Muscle of leg (tissue), 11 donors: Measurements from ENCODE around the gene GBE1. TPM values are rescaled to one million over a fixed set of nuclear protein-coding genes. Genes with fewer than 3 reads are reported as not detected.
"Not testable (repeated sequence)": the region's sequence is repeated elsewhere in the genome, so short reads cannot be mapped to it uniquely, and the experiment has no call there.

Experiments
- DNase-seq: peaks from one replicate; pipeline ENCODE4 v3.0.0; 2013
- H3K27ac ChIP-seq: one replicate; pipeline ENCODE4 v1.5.1; 2013; ENCODE audit warnings: mild to moderate bottlenecking, low read length, control low read depth
- H3K27me3 ChIP-seq: one replicate; pipeline ENCODE4 v1.6.1; 2013; ENCODE audit warnings: low read length; ENCODE audit not compliant: control insufficient read depth, insufficient read depth
- H3K36me3 ChIP-seq: one replicate; pipeline ENCODE4 v1.6.1; 2013; ENCODE audit warnings: low read length; ENCODE audit not compliant: control insufficient read depth, insufficient read depth
- H3K4me1 ChIP-seq: one replicate; pipeline ENCODE4 v1.6.1; 2013; ENCODE audit warnings: low read length; ENCODE audit not compliant: control insufficient read depth, insufficient read depth
- H3K4me3 ChIP-seq: one replicate; pipeline ENCODE4 v1.5.1; 2013; ENCODE audit warnings: low read length, control low read depth
- H3K9me3 ChIP-seq: replicated peaks from 2 replicates; pipeline ENCODE4 v1.6.1; 2013; ENCODE audit warnings: low read depth, low read length; ENCODE audit not compliant: control insufficient read depth
- WGBS: methylation state at CpG from one replicate; pipeline ENCODE4 v1.1.5; 2013; ENCODE audit warnings: missing lambda C conversion rate; ENCODE audit not compliant: insufficient coverage; 5-methylcytosine and 5-hydroxymethylcytosine counted together
- polyA plus RNA-seq, 8 donors: library from polyadenylated mRNA; unstranded; fragments of 120-200 nt; gene quantifications; one replicate each; pipeline versions ENCODE4 v1.2.1 to v1.2.3, GENCODE V29; 2013; ENCODE audit warnings: inconsistent platforms in 1 of 8, low replicate concordance in 1 of 8; ENCODE audit not compliant: insufficient read length in 8 of 8, insufficient read depth in 1 of 8
- total RNA-seq: library from RNA; stranded (reverse); fragments of 120-200 nt; gene quantifications from one replicate; pipeline ENCODE4 v1.2.4, GENCODE V29; 2013

GBE1 gene
- total and polyA plus RNA-seq, 9 donors: 8.1 to 11.2 (median 9.7) TPM

GRCh38 chr3:81760215-81760614 lies 1.2 kb downstream of the GBE1 start:
- H3K27ac ChIP-seq: peak overlapping the region; percentile 96
- no peak overlapping the region for H3K4me3 ChIP-seq
- no peaks in the 10 kb centered on the region for H3K4me1 ChIP-seq
- H3K27me3 ChIP-seq: no peaks in the 10 kb centered on the region
- no CpG with 5 or more reads among the region's 3 CpGs for WGBS
- no peak for DNase-seq
- no peaks in the 10 kb centered on the region for H3K36me3 ChIP-seq
- H3K9me3 ChIP-seq: no peaks in the 10 kb centered on the region

DNA sequence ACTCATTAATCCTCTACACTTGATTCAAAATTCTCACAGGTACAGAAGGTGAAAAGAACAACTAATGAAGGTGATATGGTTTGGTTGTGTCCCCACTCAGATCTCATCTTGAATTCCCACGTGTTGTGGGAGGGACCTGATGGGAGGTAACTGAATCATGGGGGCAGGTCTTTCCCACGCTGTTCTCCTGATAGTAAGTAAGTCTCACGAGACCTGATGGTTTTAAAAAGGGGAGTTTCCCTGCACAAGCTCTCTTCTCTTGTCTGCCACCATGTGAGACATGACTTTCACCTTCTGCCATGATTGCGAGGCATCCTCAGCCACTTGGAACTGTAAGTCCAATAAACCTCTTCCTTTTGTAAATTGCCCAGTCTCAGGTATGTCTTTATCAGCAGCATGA lies 2.7 kb downstream of the GBE1 start:
- H3K9me3 ChIP-seq, DNase-seq, H3K27ac ChIP-seq, H3K27me3 ChIP-seq, H3K4me1 ChIP-seq, H3K36me3 ChIP-seq, H3K4me3 ChIP-seq: not testable (repeated sequence)
- WGBS: 94% methylated on average over 3 of the region's 4 CpGs

- no peaks in the 10 kb centered on the region for H3K4me1 ChIP-seq
- no peak overlapping the region for H3K4me3 ChIP-seq
- WGBS: no CpG with 5 or more reads among the region's 1 CpG
- DNase-seq: no peak
- no peaks in the 10 kb centered on the region for H3K36me3 ChIP-seq
- H3K27me3 ChIP-seq: no peaks in the 10 kb centered on the region
- H3K27ac ChIP-seq: no peak overlapping the region
- H3K9me3 ChIP-seq: no peaks in the 10 kb centered on the region
Observed at GRCh38 chr3:81758275-81758674, 3.2 kb downstream of the GBE1 start.

DNA sequence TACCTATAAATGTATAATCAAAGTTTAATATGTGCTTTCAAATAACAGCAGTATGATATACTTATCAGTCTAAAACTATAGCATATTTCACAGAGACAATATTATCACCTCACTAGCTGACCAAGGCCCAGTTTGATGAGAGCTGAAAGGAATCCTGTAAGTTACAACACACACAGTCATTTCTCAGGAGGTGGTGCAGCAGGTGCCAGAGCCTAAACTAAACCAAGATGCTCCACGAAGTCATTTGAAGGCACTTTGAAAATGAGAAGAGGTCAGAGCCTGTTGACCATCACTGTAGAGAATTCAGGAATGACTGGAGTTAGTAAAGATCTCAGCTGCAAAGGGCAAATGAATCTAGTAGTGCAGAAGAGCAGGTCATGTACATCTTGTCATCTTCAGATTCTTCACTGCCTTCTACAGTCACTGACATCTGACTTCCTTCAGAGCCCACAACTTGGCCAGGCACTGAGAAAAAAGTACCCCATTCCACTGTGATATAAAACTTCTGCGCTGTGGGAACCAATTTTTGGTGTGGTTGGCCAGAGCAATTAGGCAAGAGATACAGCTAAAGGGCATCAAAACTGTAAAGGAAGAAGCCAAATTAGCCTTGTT lies 7.9 kb downstream of the GBE1 start:
- H3K9me3 ChIP-seq: no peaks in the 10 kb centered on the region
- no peaks in the 10 kb centered on the region for H3K36me3 ChIP-seq
- DNase-seq: no peak
- H3K4me3 ChIP-seq: no peak overlapping the region
- H3K27ac ChIP-seq: no peak overlapping the region
- H3K27me3 ChIP-seq: no peaks in the 10 kb centered on the region
- H3K4me1 ChIP-seq: no peaks in the 10 kb centered on the region
- WGBS: no CpG with 5 or more reads among the region's 2 CpGs

- H3K36me3 ChIP-seq: no peaks in the 10 kb centered on the region
- H3K9me3 ChIP-seq: no peaks in the 10 kb centered on the region
- H3K4me3 ChIP-seq: no peak overlapping the region
- H3K27ac ChIP-seq: no peak overlapping the region
- no peak for DNase-seq
- no peaks in the 10 kb centered on the region for H3K4me1 ChIP-seq
- no peaks in the 10 kb centered on the region for H3K27me3 ChIP-seq
Observed at GRCh38 chr3:81752604-81753003, 8.8 kb downstream of the GBE1 start.

DNA sequence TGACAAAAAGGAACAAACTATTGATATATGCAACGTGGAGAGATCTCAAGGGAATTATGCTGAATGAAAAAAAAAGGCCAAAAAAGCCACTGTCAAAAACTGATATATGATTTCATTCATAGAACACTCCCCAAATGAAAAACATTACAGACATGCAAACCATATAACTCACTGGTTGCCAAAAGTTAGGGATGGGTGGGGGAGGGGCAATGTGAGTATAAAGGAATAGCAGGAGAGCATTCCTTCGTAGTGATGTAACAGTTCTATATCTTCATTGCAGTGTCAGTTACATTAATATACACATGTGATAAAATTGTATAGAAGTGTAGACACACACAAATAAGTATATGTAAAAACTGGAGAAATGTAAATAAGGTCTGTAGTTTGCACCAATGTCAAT lies 12.2 kb downstream of the GBE1 start:
- H3K4me3 ChIP-seq: no peak overlapping the region
- no peak overlapping the region for H3K27ac ChIP-seq
- WGBS: no CpG with 5 or more reads among the region's 2 CpGs
- no peak for DNase-seq
- no peaks in the 10 kb centered on the region for H3K9me3 ChIP-seq
- H3K4me1 ChIP-seq: no peaks in the 10 kb centered on the region
- no peaks in the 10 kb centered on the region for H3K27me3 ChIP-seq
- no peaks in the 10 kb centered on the region for H3K36me3 ChIP-seq

DNA sequence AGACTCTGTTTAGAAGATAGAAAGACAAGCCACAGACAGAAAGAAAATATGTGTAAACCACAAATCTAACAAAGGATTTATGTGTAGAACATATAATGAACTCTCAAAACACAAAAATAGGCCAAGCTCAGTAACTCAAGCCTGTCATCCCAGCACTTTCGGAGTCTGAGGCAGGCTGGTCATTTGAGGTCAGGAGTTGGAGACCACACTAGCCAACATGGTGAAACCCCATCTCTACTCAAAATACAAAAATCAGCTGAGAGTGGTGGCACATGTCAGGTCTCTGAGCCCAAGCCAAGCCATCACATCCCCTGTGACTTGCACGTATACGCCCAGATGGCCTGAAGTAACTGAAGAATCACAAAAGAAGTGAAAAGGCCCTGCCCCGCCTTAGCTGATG lies 14.2 kb downstream of the GBE1 start:
- not testable (repeated sequence) for H3K9me3 ChIP-seq, DNase-seq, H3K4me3 ChIP-seq, H3K27me3 ChIP-seq, H3K27ac ChIP-seq, H3K36me3 ChIP-seq, H3K4me1 ChIP-seq
- WGBS: 100% methylated on average over 1 of the region's 4 CpGs

- no peaks in the 10 kb centered on the region for H3K27me3 ChIP-seq
- H3K27ac ChIP-seq: no peak overlapping the region
- H3K4me3 ChIP-seq: no peak overlapping the region
- no peaks in the 10 kb centered on the region for H3K4me1 ChIP-seq
- no peaks in the 10 kb centered on the region for H3K9me3 ChIP-seq
- DNase-seq: no peak
- H3K36me3 ChIP-seq: no peaks in the 10 kb centered on the region
Observed at GRCh38 chr3:81744366-81744765, 17.1 kb downstream of the GBE1 start.

- Histone ChIP-seq H3K9me3 (no peaks in the 10 kb centered on the region), H3K27me3 (no peaks in the 10 kb centered on the region), H3K27ac (no peak overlapping the region), H3K4me3 (no peak overlapping the region), H3K4me1 (no peaks in the 10 kb centered on the region), H3K36me3 (no peaks in the 10 kb centered on the region)
- peak; percentile 51 for DNase-seq
- 20% methylated on average over 1 of the region's 5 CpGs for WGBS
Observed at GRCh38 chr3:81743096-81744025, 18.1 kb downstream of the GBE1 start.

DNA sequence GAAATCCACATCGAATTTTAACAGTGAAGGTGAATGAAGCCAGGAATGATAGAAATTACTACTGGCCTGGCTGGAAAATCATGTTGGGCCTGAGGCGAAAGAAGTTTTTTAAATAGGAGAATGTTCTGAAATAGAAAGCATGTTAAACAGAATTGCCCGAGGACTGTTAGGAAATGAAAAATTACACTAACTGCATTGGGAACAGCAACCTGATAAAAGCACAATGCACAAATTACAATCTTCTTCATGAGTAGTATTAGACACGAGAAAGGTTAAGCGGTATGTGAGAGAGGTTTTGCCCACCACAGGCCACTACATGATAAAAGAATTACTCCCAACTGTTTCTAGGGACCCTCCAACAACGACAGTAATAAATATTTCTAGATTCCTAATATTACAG lies 18.9 kb downstream of the GBE1 start:
- Histone ChIP-seq H3K27ac (no peak overlapping the region), H3K27me3 (no peaks in the 10 kb centered on the region), H3K36me3 (no peaks in the 10 kb centered on the region), H3K9me3 (no peaks in the 10 kb centered on the region), H3K4me3 (no peak overlapping the region), H3K4me1 (no peaks in the 10 kb centered on the region)
- no peak for DNase-seq
- WGBS: 60% methylated on average over 1 of the region's 6 CpGs
